AG04449 (cell line): ENCODE measurements around the gene MED13L.

Experiments used
- CTCF ChIA-PET: fragments of 350-600 bp; formaldehyde crosslinking; extraction: SDS; loops from one replicate; lab custom pipeline; 2021; ENCODE audit warnings: antibody characterized with exemption; lab: Yijun Ruan, JAX
- POLR2A ChIA-PET: fragments of 400-600, 350-600 bp; formaldehyde crosslinking; extraction: SDS; loops from one replicate; lab custom pipeline; 2020; ENCODE audit warnings: antibody characterized with exemption, inconsistent platforms; lab: Yijun Ruan, JAX
- DNase-seq: peaks from one replicate; pipeline ENCODE4 v3.0.0-alpha.2; 2010; ENCODE audit warnings: low read depth, low spot score
- H3K4me3 ChIP-seq: 2 replicates; pipeline ENCODE4 v1.5.1; 2011; ENCODE audit warnings: low read depth, mild to moderate bottlenecking, control low read depth, low read length
- CTCF ChIP-seq: IDR thresholded peaks from one replicate; pipeline ENCODE4 v1.5.1; 2011; ENCODE audit warnings: mild to moderate bottlenecking, moderate library complexity, low read length, control low read depth, inconsistent platforms; ENCODE audit not compliant: insufficient read depth; ENCODE audit errors: missing control alignments

MED13L gene

GRCh38 chr12:116282371-116283286 is 5.1 kb upstream of the MED13L start:
- POLR2A ChIA-PET, result no interaction called here
- TF ChIP-seq CTCF, result no peak
- CTCF ChIA-PET, result interaction anchor here (2.2 kb wide), 1 partner anchor 13 kb away, joined by 8 read pairs; no protein-coding TSS in a partner anchor
- no peak for DNase-seq
- no peak overlapping the region for H3K4me3 ChIP-seq

GRCh38 chr12:116280595-116281290 is 3.2 kb upstream of the MED13L start:
- no peak for TF ChIP-seq CTCF
- ChIA-PET CTCF (interaction anchor here (0.6 to 1.1 kb wide), 4 partner anchors 10 to 428 kb away, joined by 3 to 4 read pairs (median 3); no protein-coding TSS in a partner anchor), POLR2A (no interaction called here)
- no peak for DNase-seq
- no peak overlapping the region for H3K4me3 ChIP-seq

GRCh38 chr12:116278667-116279066 is 1.2 kb upstream of the MED13L start:
- ChIA-PET POLR2A (no interaction called here), CTCF (interaction anchor here (1.0 to 1.9 kb wide), 11 partner anchors 14 to 321 kb away, joined by 3 to 9 read pairs (median 3); no protein-coding TSS in a partner anchor)
- no peak overlapping the region for H3K4me3 ChIP-seq
- DNase-seq, result no peak
- TF ChIP-seq CTCF, result no peak

- CTCF ChIA-PET, result interaction anchor here (0.8 to 1.9 kb wide), 12 partner anchors 14 to 322 kb away, joined by 3 to 9 read pairs (median 3); no protein-coding TSS in a partner anchor
- POLR2A ChIA-PET, result interaction anchor here (0.6 to 1.0 kb wide), 2 partner anchors 10 to 17 kb away, joined by 3 read pairs; no protein-coding TSS in a partner anchor
Measured at GRCh38 chr12:116278279-116278626, 760 bp upstream of the MED13L start.

GRCh38 chr12:116276652-116277466 is 634 bp downstream of the MED13L start:
- no peak for DNase-seq
- peak overlapping the region; percentile 86 for H3K4me3 ChIP-seq
- no peak for TF ChIP-seq CTCF
- ChIA-PET CTCF (interaction anchor here (0.9 to 1.9 kb wide), 8 partner anchors 19 to 333 kb away, joined by 3 to 10 read pairs (median 4); no protein-coding TSS in a partner anchor), POLR2A (interaction anchor here (0.6 to 1.0 kb wide), 4 partner anchors 18 to 157 kb away, joined by 3 to 4 read pairs (median 3); no protein-coding TSS in a partner anchor)

More at GRCh38 chr12:116278279-116278626, 760 bp upstream of the MED13L start:
- TF ChIP-seq CTCF, result no peak
- peak overlapping the region; percentile 49 for H3K4me3 ChIP-seq
- no peak for DNase-seq
